ENCODE results near the gene SSR1.

SSR1 gene

DNA sequence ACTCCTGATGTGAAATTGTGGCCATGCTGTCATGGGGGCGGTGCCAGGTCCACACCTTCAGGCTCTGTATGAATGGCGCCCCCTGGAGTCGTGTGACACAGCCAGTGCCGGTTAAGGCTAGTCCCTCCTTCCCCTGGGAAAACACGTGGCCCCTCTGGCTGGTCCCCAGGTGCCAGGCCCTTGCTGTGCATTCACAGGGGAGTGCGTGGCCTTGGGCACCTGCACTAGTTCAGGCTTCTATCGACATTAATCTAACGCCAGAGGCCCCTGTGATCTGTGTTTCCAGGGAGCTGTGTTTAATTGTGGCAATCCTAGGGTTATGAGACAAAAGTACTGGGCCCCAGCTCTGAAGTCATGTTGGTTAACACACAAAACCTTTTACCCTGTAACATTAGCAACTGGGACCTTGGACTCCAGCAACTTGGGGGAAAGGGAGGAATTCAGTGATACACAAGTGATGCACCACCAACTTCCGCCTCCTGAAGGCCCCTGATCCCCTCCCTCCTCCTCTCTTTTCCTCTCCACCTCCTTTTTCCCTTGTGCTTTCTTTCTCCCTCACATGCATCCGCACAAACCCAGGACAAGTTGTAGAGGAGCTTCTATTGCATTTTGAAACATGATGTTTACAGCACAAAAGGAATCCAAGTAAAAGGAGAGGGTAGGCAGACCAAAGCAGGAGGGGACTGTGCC is 74.0 kb downstream of the SSR1 start:
- DNase-seq (ENCODE audit: low read depth) = peak; percentile 62

GRCh38 chr6:7238526-7238899 is 74.5 kb downstream of the SSR1 start:
- no peak for DNase-seq (ENCODE audit: low read depth)

DNA sequence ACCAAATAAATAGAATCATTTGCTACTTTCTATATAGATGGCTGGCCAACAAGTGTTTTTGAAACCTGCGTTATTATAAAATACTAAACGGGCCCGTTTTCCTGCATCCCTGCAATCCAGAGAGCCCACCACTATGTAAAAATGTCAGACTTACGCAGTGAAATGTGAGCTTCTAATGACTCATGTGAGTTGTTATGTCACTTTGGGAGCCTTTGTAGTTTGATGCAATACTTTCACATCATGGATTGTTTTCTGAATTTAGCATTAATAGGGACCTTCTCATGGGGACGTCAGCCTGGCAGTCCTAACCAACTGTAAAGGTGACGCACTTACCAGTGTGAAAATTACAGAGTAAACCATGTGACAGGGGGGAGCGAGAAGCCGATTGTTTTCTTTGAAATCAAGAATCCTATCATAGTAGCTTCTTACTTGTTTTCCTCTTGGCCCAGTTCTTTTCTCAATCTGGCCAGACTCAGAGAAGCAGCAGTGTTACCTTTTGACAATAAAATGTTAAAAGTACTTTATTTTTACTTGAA is 75.3 kb downstream of the SSR1 start:
- no peak for DNase-seq (ENCODE audit: low read depth)

- DNase-seq (ENCODE audit: low read depth) = no peak
Measured at GRCh38 chr6:7236306-7237209, 76.4 kb downstream of the SSR1 start.

DNA sequence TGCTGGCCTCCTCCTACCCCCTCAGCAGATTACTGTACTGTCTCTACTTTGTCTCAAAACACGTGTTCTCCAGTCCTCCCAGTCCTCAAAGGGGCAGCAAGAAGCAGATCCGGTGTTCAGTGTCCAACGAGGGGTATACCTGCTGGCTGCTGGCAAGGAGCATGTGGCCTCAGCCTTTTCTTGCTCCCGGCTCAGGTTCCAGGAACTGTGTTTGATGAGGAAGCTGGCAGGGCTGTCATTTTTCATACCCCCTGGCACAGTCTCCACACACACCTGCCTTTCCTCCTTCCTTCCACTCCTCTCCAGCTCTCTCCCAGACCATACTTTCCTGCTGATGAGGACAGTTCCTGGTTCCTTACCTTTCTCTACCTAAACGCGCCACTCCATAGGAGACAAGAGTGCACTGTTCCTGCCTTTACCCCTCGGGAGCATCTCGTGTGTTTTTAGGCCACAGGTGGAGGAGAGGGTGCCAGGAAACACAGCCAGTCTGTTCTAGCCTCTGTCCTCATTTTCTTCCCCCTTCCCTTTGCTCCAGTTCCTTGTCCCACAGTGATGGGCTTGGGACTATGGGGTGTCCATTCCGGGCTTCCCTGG is 77.2 kb downstream of the SSR1 start:
- DNase-seq (ENCODE audit: low read depth) = no peak

DNA sequence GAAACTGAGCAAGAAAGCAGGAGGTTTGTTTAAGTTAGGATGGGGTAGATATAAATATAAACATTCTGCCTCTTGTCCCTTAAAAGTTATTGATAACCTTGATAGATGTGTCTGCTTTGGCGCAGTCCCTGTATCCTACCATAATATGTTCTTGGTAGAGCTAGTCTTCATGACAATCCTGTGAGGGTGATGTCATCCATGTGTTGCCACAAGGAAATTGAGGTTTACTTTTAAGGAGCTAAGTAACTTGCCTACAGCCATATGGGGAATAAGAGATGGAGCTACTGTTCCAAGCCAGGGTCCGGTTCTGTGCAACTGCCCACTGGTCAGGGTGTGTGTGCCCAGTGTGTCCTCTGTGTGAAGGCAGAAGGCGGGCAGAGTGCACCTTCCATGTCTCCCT is 78.5 kb downstream of the SSR1 start:
- DNase-seq (ENCODE audit: low read depth) = no peak

DNA sequence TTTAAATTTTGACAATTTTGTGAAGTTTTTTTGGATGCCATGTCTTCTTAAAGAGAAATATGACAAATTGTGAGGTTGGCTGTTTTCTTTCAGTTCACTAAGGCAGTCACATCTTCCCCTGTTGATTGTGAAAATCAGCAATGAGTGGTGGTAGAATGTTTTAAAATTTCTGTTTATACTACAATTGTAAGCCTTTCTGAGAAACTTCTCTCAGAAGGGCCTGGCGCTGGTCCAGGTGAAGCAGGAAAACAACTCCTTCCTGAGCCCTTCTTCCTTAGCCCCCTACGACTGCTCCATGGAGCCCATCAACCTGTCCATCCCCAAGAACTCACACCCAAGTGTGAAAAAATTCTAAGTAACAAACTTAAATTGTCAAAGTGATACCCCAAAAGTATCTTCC is 80.6 kb downstream of the SSR1 start:
- DNase-seq (ENCODE audit: low read depth) = no peak

DNA sequence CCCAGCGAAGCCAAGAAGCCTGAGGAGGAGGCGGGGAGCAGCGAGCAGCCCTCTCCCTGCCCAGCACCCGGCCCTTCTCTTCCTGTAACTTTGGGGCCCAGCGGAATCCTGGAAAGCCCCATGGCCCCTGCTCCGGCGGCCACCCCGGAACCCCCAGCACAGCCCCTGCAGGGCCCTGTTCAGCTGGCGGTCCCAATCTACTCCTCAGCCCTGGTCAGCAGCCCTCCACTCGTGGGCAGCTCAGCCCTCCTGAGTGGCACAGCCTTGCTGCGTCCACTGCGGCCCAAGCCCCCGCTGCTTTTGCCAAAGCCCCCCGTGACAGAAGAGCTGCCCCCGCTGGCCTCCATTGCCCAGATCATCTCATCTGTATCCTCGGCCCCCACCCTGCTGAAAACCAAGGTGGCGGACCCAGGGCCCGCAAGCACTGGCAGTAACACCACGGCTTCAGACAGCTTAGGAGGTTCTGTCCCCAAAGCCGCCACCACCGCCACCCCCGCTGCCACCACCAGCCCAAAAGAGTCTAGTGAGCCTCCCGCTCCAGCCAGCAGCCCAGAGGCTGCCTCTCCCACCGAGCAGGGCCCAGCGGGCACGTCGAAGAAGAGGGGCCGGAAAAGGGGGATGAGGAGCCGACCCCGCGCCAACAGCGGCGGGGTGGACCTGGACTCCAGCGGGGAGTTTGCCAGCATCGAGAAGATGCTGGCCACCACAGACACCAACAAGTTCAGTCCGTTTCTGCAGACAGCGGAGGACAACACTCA is 81.9 kb downstream of the SSR1 start:
- no peak for DNase-seq (ENCODE audit: low read depth)

DNA sequence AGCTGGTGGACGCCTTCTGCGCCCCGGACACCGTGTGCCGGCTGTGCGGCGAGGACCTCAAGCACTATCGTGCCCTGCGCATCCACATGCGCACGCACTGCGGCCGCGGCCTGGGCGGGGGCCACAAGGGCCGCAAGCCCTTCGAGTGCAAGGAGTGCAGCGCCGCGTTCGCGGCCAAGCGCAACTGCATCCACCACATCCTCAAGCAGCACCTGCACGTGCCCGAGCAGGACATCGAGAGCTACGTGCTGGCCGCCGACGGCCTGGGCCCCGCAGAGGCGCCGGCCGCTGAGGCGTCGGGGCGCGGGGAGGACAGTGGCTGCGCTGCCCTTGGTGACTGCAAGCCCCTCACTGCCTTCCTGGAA is 82.7 kb downstream of the SSR1 start:
- DNase-seq (ENCODE audit: low read depth) = no peak

DNA sequence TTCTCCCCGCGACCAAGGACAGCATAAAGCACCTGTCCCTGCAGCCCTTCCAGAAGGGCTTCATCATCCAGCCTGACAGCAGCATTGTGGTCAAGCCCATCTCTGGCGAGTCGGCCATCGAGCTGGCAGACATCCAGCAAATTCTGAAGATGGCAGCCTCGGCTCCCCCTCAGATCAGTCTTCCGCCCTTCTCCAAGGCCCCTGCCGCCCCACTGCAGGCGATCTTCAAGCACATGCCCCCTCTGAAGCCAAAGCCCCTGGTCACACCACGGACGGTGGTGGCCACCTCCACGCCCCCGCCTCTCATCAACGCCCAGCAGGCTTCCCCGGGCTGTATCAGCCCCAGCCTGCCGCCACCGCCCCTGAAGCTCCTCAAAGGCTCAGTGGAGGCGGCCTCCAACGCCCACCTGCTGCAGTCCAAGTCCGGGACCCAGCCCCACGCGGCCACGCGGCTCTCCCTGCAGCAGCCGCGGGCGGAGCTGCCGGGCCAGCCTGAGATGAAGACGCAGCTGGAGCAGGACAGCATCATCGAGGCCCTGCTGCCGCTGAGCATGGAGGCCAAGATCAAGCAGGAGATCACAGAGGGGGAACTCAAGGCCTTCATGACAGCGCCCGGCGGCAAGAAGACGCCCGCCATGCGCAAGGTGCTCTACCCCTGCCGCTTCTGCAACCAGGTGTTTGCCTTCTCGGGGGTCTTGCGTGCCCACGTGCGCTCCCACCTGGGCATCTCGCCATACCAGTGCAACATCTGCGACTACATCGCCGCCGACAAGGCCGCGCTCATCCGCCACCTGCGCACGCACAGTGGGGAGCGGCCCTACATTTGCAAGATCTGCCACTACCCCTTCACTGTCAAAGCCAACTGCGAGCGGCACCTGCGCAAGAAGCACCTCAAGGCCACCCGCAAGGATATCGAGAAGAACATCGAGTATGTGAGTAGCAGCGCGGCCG is 83.3 kb downstream of the SSR1 start:
- DNase-seq (ENCODE audit: low read depth) = no peak

DNA sequence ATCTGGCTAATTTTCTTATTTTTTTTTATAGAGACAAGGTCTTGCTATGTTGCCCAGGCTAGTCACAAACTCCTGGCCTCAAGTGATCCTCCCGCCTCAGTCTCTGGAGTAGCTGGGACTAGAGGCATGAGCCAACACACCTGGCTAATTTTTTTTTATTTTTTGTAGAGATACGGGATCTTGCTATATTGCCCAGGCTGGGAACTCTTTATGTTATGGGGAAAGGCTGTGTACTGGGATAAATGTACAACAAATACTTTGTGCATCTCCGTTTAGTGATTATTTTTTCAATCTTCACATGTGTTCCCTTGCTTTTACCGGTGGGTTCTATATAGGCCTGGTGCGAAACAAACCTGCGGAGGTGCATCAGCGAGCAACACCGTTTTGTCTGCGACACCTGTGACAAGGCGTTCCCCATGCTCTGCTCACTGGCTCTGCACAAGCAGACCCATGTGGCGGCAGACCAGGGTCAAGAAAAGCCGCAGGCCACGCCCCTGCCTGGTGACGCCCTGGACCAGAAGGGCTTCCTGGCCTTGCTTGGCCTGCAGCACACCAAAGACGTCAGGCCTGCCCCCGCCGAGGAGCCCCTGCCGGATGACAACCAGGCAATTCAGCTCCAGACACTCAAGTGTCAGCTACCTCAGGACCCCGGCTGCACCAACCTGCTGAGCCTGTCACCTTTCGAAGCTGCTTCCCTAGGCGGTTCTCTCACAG is 84.2 kb downstream of the SSR1 start:
- no peak for DNase-seq (ENCODE audit: low read depth)

GRCh38 chr6:7224731-7225130 is 88.3 kb downstream of the SSR1 start:
- DNase-seq (ENCODE audit: low read depth) = no peak

GRCh38 chr6:7222197-7222596 is 90.8 kb downstream of the SSR1 start:
- DNase-seq (ENCODE audit: low read depth) = no peak

GRCh38 chr6:7219310-7219709 is 93.7 kb downstream of the SSR1 start:
- DNase-seq (ENCODE audit: low read depth) = no peak

DNA sequence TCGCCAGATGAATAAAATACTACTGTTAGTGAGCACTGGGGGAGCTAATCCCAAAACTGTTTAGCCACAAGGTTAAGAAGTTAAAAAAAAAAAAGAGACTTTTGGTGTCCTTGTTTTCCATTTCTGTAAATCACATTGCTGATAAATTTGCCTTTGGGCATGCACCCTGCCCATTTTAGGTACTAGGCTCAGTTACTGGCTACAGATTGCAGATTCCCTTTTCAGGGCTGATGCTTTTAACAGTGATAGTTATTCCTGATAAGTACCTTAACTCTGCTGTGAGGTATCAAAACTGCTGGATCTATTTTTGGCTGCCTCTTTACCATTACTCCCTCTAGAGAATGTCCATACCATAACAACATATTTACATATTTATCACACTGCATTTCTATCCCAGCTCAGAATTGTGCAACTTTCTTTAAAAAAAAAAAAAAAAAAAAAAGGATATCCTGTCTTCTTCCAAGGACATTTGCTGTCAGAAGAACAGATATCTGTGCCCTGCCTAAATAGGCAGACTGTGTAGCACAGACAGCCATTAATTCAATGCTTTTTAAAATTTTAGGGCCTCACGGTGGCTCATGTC is 94.5 kb downstream of the SSR1 start:
- DNase-seq (ENCODE audit: low read depth) = no peak

Measured in stimulated activated CD8-positive, alpha-beta memory T cell treated with anti-CD3 and anti-CD28 coated beads, Interleukin-7, amount 100 ng/mL, for 24 hours (primary cell).